GM23248 (cell line): ENCODE measurements around the gene ATOH7.

ENCODE experiments used
- EZH2 ChIP-seq: fragments of 200-600 bp; sonication (generic); IDR thresholded peaks from 2 replicates; pipeline ENCODE4 v1.6.1; 2018; ENCODE audit warnings: antibody characterized with exemption, mild to moderate bottlenecking; ENCODE audit not compliant: insufficient read depth, poor library complexity, severe bottlenecking
- EZH2phosphoT487 ChIP-seq: fragments of 200-600 bp; sonication (generic); IDR thresholded peaks from 2 replicates; pipeline ENCODE4 v1.6.1; 2018; ENCODE audit warnings: antibody characterized with exemption, moderate library complexity, mild to moderate bottlenecking, low read depth; ENCODE audit not compliant: insufficient read depth

- TF ChIP-seq EZH2 (no peak), EZH2phosphoT487 (no peak)
These were observed 46.8 kb downstream of the ATOH7 start for GRCh38 chr10:68185085-68185484.
